GM13977 (cell line): ENCODE results near the gene FXYD3.
"Not testable (repeated sequence)": the region's sequence is repeated elsewhere in the genome, so short reads cannot be mapped to it uniquely, and the experiment has no call there.

Experiments used
- DNase-seq: peaks from one replicate; pipeline ENCODE4 v3.0.0; 2012; ENCODE audit warnings: low spot score
- CTCF ChIP-seq: IDR thresholded peaks from 2 replicates; pipeline ENCODE4 v1.5.1; 2012; ENCODE audit warnings: mild to moderate bottlenecking, control low read depth; ENCODE audit not compliant: insufficient read depth; ENCODE audit errors: extremely low read depth, missing control alignments
- in situ Hi-C: fragments of 300-500 bp; cut with MboI; formaldehyde crosslinking; loops from one replicate; pipeline ENCODE4 v1.12.0; 2022; ENCODE audit warnings: low sequenced_read_pairs, low pct_unique_long_range_greater_than_20kb, mixed read lengths, inconsistent platforms; ENCODE audit not compliant: unreplicated experiment

Gene FXYD3

DNA sequence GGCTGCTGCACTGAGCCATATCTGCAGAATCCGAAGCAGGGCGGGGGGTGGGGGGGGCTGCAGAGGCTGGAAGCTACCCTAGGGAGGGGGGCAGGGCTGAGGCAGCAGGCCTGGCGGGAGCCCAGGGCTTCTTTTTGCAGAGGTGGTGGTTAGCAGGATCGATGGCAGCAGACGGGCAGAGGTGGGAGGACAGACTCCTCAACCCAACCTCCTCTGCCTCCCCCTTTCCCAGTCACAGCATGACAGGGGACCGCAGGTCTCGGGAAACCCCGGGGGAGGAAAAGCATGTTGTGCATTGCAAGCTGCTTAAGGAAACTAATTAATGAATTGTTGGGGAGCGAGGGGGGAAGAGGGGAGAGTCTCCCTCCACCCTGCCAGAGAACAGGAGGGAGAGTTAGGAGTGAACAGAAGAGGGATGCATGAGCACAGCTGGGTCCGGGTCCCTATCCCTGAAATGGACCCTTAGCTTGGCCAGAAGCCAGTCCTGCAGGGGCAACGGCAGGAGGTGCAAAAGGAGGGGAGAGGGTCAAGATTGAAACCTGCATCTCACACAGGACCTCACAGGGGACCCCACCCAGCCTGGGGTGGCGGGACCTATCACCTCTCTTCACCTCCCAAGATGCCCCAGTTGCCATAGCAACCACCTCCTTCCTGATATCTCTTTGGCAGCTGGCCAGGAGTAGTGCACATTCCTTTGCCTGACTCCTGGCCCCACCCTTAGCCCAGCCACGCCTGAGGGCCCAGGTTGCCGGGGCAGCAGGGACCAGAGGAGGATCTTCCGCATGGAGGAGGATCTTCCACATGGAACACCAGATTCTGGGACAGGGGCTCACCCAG lies 29.2 kb downstream of the FXYD3 start:
- TF ChIP-seq CTCF = no peak
- no peak for DNase-seq
- in situ Hi-C loops = no loop called here

- in situ Hi-C loops = no loop called here
- TF ChIP-seq CTCF = no peak
- DNase-seq = no peak
These were observed 31.3 kb downstream of the FXYD3 start for GRCh38 chr19:35146746-35147459.

- no peak for TF ChIP-seq CTCF
- no peak for DNase-seq
- in situ Hi-C loops = no loop called here
These were observed 33.8 kb downstream of the FXYD3 start for GRCh38 chr19:35149463-35149862.

GRCh38 chr19:35150445-35150844 lies 34.8 kb downstream of the FXYD3 start:
- TF ChIP-seq CTCF = no peak
- DNase-seq = no peak
- in situ Hi-C loops = no loop called here

DNA sequence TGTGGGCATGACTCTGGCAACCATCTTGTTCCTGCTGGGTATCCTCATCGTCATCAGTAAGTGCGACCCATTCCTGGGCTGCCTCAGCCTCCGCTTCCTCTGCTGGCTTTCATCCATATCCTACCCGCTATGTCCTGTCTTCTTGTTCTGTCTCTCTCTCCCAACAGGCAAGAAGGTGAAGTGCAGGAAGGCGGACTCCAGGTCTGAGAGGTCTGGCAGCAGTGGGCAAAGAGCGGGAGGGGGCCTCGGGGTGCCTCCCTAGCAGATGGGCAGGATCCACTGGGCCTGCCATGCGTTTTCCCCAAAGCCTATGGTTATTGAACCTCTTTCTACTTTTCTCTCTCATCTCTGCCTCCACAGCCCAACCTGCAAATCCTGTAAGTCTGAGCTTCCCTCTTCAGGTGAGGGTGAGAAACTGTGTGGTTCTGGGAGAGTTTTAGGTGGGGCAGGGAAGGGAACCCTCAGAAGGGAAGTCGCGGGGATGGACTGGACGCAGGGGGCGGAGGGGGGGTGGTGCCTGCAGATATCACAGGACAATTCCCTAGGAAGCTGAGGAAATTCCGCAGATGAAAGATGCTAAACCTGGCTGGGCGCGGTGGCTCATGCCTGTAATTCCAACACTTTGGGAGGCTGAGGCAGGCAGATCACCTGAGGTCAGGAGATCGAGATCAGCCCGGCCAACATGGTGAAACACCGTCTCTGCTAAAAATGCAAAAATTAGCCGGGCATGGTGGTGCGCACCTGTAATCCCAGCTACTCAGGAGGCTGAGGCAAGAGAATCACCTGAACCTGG lies 35.8 kb downstream of the FXYD3 start:
- no peak for DNase-seq
- no peak for TF ChIP-seq CTCF
- in situ Hi-C loops = no loop called here

GRCh38 chr19:35153129-35153522 lies 37.5 kb downstream of the FXYD3 start:
- in situ Hi-C loops, DNase-seq: not testable (repeated sequence)
